ENCODE measurements around the gene PDE8A.
"Not testable (repeated sequence)": the region's sequence is repeated elsewhere in the genome, so short reads cannot be mapped to it uniquely, and the experiment has no call there.

PDE8A gene

DNA sequence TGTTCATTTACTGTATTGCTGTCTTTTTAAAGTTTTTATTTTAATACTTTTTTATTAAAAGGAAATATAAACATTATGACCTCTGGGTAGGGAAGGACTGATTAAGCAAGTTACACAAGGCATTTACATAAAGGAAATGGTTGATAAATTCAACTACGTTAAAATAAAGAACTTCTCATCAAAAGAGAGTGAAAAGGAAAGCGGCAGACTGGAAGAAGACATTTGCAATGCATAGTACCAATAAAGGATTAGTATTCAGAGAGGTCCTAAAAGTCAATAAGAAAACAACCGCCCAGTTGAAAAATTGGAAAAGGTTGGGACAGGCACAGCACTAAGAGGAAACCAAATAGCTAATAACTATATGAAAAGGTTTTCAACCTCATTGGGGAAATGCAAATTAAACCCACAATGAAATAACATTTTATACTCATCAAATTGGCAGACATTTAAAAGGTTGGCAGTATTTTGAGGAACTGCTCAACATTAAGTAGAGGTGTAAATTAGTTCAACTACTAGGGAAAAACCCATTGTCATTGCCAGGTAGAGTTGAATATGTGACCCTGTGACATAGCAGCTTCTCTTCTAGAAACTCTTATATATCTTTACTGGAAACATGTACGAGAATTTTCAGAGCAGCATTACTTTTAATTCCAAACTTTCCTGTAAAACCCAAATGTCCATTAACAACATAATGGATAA lies 9.5 kb downstream of the PDE8A start:
- no peak for TF ChIP-seq ZFX (IDR thresholded peaks at IDR 0.05)
- TF ChIP-seq, protein P1, sequence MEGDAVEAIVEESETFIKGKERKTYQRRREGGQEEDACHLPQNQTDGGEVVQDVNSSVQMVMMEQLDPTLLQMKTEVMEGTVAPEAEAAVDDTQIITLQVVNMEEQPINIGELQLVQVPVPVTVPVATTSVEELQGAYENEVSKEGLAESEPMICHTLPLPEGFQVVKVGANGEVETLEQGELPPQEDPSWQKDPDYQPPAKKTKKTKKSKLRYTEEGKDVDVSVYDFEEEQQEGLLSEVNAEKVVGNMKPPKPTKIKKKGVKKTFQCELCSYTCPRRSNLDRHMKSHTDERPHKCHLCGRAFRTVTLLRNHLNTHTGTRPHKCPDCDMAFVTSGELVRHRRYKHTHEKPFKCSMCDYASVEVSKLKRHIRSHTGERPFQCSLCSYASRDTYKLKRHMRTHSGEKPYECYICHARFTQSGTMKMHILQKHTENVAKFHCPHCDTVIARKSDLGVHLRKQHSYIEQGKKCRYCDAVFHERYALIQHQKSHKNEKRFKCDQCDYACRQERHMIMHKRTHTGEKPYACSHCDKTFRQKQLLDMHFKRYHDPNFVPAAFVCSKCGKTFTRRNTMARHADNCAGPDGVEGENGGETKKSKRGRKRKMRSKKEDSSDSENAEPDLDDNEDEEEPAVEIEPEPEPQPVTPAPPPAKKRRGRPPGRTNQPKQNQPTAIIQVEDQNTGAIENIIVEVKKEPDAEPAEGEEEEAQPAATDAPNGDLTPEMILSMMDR (conservative IDR thresholded peaks at IDR 0.05), result no peak
- H3K27ac ChIP-seq, result no peak overlapping the region

- H3K27ac ChIP-seq, result no peak overlapping the region
- TF ChIP-seq ZFX (IDR thresholded peaks at IDR 0.05), result no peak
- TF ChIP-seq, protein P1 (conservative IDR thresholded peaks at IDR 0.05), result no peak
Measured at GRCh38 chr15:84992157-84992944, 10.7 kb downstream of the PDE8A start.

GRCh38 chr15:84996055-84996454 lies 14.4 kb downstream of the PDE8A start:
- no peak overlapping the region for H3K27ac ChIP-seq
- TF ChIP-seq, protein P1 (conservative IDR thresholded peaks at IDR 0.05), result no peak
- no peak for TF ChIP-seq ZFX (IDR thresholded peaks at IDR 0.05)

DNA sequence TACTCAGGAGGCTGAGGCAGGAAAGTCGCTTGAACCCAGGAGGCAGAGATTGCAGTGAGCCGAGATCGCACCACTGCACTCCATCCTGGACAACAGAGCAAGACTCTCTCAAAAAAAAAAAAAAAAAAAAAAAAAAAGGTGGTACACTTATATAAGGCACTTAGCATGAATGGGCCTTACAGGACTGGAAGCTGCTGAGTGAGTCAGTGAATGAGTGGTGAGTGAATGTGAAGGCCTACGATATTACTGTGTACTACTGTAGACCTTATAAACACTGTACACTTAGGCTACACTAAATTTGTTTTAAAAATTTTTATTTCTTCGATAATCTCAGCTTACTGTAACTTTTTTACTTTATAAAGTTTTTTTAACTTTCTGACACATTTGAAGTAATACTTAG lies 15.1 kb downstream of the PDE8A start:
- H3K27ac ChIP-seq, result not testable (repeated sequence)

DNA sequence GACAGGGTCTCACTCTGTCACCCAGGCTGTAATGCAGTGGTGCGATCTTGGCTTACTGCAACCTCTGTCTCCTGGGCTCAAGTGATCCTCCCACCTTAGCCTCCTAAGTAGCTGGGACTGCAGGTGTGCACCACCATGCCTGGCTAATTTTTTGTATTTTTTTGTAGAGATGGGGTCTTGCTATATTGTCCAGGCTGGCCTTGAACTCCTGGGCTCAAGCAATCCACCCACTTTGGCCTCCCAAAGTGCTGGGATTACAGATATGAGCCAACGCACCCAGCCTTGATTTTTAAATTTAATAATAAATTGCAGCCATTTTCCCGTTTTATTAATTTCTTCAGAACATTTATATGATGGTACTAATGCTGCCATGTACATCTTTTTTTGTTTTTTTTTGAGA lies 15.6 kb downstream of the PDE8A start:
- H3K27ac ChIP-seq, result not testable (repeated sequence)

- H3K27ac ChIP-seq, result peak overlapping the region; percentile 50; the same call in 1 of the 2 replicates
- TF ChIP-seq, protein P1 (conservative IDR thresholded peaks at IDR 0.05), result no peak
- TF ChIP-seq ZFX (IDR thresholded peaks at IDR 0.05), result no peak
Measured at GRCh38 chr15:85000189-85000864, 18.7 kb downstream of the PDE8A start.

GRCh38 chr15:85000937-85001336 lies 19.3 kb downstream of the PDE8A start:
- H3K27ac ChIP-seq, result peak overlapping the region; percentile 50; the same call in 1 of the 2 replicates
- TF ChIP-seq, protein P1 (conservative IDR thresholded peaks at IDR 0.05), result no peak
- TF ChIP-seq ZFX (IDR thresholded peaks at IDR 0.05), result no peak

- H3K27ac ChIP-seq, result no peak overlapping the region
- TF ChIP-seq, protein P1 (conservative IDR thresholded peaks at IDR 0.05), result no peak
- TF ChIP-seq ZFX (IDR thresholded peaks at IDR 0.05), result no peak
Measured at GRCh38 chr15:85002517-85002916, 20.9 kb downstream of the PDE8A start.

Data from C4-2B (cell line).